ENCODE results near the gene CAV3.
"Not testable (repeated sequence)": the region's sequence is repeated elsewhere in the genome, so short reads cannot be mapped to it uniquely, and the experiment has no call there.

GRCh38 chr3:8684992-8685391 lies 48.6 kb upstream of the CAV3 start:
- not testable (repeated sequence) for TF ChIP-seq POLR2A, CTCF, EP300, POLR2AphosphoS5 (IDR thresholded peaks at IDR 0.05)
